Astrocyte (in vitro differentiated cells and primary cell): ENCODE measurements around the gene CRACR2A. TPM values are rescaled to one million over a fixed set of nuclear protein-coding genes. Genes with fewer than 3 reads are reported as not detected.

Source experiments
- DNase-seq: peaks from one replicate; pipeline ENCODE4 v3.0.0-alpha.2; 2010; ENCODE audit warnings: low read depth
- FAIRE-seq: peaks from 2 replicates; lab custom pipeline; 2011; peaks lifted over from hg19 to GRCh38; lab: Jason Lieb, UNC
- H2AFZ ChIP-seq: 2 replicates; pipeline ENCODE4 v1.6.0; 2012; ENCODE audit warnings: low read depth, low read length, inconsistent platforms
- H3K27ac ChIP-seq: 2 replicates; pipeline ENCODE4 v1.5.1; 2011; ENCODE audit warnings: low read depth, low read length, inconsistent platforms
- H3K27me3 ChIP-seq: 2 replicates; pipeline ENCODE4 v1.6.0; 2011; ENCODE audit warnings: low read length, inconsistent platforms; ENCODE audit not compliant: insufficient read depth
- H3K36me3 ChIP-seq: 2 replicates; pipeline ENCODE4 v1.5.1; 2011; ENCODE audit warnings: low read length, inconsistent platforms; ENCODE audit not compliant: insufficient read depth
- H3K4me1 ChIP-seq: 2 replicates; pipeline ENCODE4 v1.5.1; 2011; ENCODE audit warnings: low read length, inconsistent platforms; ENCODE audit not compliant: insufficient read depth
- H3K4me2 ChIP-seq: 2 replicates; pipeline ENCODE4 v1.6.0; 2012; ENCODE audit warnings: low read length, inconsistent platforms
- H3K4me3 ChIP-seq: 2 replicates; pipeline ENCODE4 v1.5.1; 2011; ENCODE audit warnings: low read depth, mild to moderate bottlenecking, low read length, inconsistent platforms; ENCODE audit not compliant: insufficient read depth
- H3K79me2 ChIP-seq: 2 replicates; pipeline ENCODE4 v1.6.0; 2012; ENCODE audit warnings: mild to moderate bottlenecking, low read length, inconsistent platforms; ENCODE audit not compliant: insufficient read depth
- H3K9ac ChIP-seq: 2 replicates; pipeline ENCODE4 v1.6.0; 2012; ENCODE audit warnings: mild to moderate bottlenecking, low read length, inconsistent platforms
- H3K9me3 ChIP-seq: 2 replicates; pipeline ENCODE4 v1.5.1; 2012; ENCODE audit warnings: low read depth, mild to moderate bottlenecking, low read length, inconsistent platforms; ENCODE audit not compliant: insufficient read depth
- H4K20me1 ChIP-seq: 2 replicates; pipeline ENCODE4 v1.6.0; 2012; ENCODE audit warnings: low read length, inconsistent platforms; ENCODE audit not compliant: insufficient read depth
- H3K27ac Mint-ChIP-seq: one replicate; pipeline ENCODE4 v1.8.0; 2021; ENCODE audit warnings: mild to moderate bottlenecking, mixed read lengths; ENCODE audit not compliant: unreplicated experiment
- H3K27me3 Mint-ChIP-seq: one replicate; pipeline ENCODE4 v1.8.0; 2021; ENCODE audit warnings: low read depth, mixed read lengths; ENCODE audit not compliant: unreplicated experiment
- H3K36me3 Mint-ChIP-seq: one replicate; pipeline ENCODE4 v1.8.0; 2021; ENCODE audit warnings: low read depth, mixed read lengths; ENCODE audit not compliant: unreplicated experiment
- H3K4me1 Mint-ChIP-seq: one replicate; pipeline ENCODE4 v1.8.0; 2021; ENCODE audit warnings: low read depth, mixed read lengths; ENCODE audit not compliant: unreplicated experiment
- H3K4me3 Mint-ChIP-seq: one replicate; pipeline ENCODE4 v1.8.0; 2021; ENCODE audit warnings: mild to moderate bottlenecking, moderate library complexity, mixed read lengths; ENCODE audit not compliant: unreplicated experiment
- H3K9me3 Mint-ChIP-seq: one replicate; pipeline ENCODE4 v1.8.0; 2021; ENCODE audit warnings: mild to moderate bottlenecking, mixed read lengths; ENCODE audit not compliant: unreplicated experiment
- EZH2 ChIP-seq: IDR thresholded peaks from 2 replicates; pipeline ENCODE4 v1.6.1; 2012; ENCODE audit warnings: mild to moderate bottlenecking, low read length, inconsistent platforms; ENCODE audit not compliant: insufficient read depth
- total RNA-seq: library from RNA; stranded (reverse); gene quantifications from 2 replicates; pipeline ENCODE4 v1.2.1, GENCODE V29; 2021
- TF ChIP-seq, protein P1 (sequence below): IDR thresholded peaks from 2 replicates; pipeline ENCODE4 v1.5.1; 2011; ENCODE audit warnings: low read depth, mild to moderate bottlenecking, inconsistent platforms, low read length, moderate library complexity; ENCODE audit not compliant: insufficient read depth

CRACR2A gene
- total RNA-seq, 1 donor from 2014 or later: 1.5 TPM

DNA sequence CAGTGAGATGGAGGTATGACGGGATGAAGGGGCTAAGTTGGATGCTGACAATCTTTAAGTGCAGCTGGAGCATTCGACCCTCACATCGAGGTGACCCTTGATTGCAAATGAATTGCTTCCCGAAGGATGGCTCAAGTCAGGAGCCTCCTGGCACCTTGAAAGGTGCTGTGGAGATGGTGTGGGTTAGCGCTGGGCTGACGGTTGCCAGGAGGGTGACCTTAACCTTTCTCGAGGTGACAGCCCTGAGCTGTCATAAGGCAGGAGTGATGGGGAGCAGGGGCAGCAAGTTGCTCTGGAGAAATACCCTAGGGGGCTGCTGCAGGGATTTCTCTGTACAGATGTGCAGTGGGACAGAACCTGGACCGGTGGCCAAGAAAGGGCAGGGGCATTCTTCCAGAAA is 122.8 kb downstream of the CRACR2A start:
- Histone ChIP-seq H3K4me1 (no peaks in the 10 kb centered on the region), H3K9me3 (no peaks in the 10 kb centered on the region), H2AFZ (no peak overlapping the region), H3K27ac (no peak overlapping the region), H3K27me3 (no peaks in the 10 kb centered on the region), H3K4me3 (no peak overlapping the region), H3K36me3 (no peaks in the 10 kb centered on the region), H3K9ac (no peak overlapping the region), H3K79me2 (no peaks in the 10 kb centered on the region), H3K4me2 (no peak overlapping the region), H4K20me1 (no peaks in the 10 kb centered on the region)
- Mint-ChIP-seq H3K36me3 (no peaks in the 10 kb centered on the region), H3K27me3 (peaks cover 66% of the 10 kb centered on the region), H3K4me3 (no peak overlapping the region), H3K4me1 (peaks cover 4% of the 10 kb centered on the region), H3K27ac (no peak overlapping the region), H3K9me3 (no peaks in the 10 kb centered on the region)
- FAIRE-seq: no peak
- DNase-seq: no peak
- TF ChIP-seq, protein P1, sequence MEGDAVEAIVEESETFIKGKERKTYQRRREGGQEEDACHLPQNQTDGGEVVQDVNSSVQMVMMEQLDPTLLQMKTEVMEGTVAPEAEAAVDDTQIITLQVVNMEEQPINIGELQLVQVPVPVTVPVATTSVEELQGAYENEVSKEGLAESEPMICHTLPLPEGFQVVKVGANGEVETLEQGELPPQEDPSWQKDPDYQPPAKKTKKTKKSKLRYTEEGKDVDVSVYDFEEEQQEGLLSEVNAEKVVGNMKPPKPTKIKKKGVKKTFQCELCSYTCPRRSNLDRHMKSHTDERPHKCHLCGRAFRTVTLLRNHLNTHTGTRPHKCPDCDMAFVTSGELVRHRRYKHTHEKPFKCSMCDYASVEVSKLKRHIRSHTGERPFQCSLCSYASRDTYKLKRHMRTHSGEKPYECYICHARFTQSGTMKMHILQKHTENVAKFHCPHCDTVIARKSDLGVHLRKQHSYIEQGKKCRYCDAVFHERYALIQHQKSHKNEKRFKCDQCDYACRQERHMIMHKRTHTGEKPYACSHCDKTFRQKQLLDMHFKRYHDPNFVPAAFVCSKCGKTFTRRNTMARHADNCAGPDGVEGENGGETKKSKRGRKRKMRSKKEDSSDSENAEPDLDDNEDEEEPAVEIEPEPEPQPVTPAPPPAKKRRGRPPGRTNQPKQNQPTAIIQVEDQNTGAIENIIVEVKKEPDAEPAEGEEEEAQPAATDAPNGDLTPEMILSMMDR: no peak
- TF ChIP-seq EZH2: no peak

DNA sequence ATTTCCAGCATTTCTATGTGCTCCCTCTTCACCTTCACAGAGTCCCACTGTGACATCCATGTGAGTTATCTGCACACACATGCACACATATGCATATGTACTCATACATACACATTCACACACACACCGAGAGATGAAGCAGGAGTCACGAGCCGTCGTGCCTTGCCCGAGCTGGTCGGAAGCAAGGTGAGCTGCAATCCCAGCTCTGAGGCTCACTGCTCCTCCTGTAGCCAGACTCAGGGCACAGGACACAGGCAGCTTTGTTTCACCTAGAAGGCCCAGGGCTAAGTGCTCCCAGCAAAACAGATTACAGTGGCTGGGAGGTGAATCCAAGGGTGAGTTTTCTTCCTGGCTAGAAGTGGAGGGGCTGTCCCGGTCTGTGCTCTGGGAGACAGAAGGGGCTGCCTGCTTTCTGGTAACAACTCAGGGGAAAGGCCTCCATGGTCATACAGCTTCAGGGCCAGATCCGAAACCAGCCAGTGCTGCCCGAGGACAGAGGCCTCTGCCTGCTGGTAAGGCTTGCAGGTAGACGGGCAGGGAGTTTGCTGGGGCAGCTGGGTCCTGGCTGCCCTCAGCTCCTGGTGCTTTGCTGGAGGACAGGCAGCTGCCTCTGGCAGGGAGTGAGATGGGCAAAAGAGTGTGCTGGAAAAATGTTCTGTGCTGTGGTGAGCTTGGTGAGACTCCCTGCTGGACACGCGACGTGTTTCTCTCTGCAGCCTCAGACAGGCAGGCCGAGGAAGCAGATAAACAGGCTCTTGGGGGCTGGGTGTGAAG is 123.7 kb downstream of the CRACR2A start:
- H3K4me2 ChIP-seq: no peak overlapping the region
- no peaks in the 10 kb centered on the region for H3K4me1 ChIP-seq
- Mint-ChIP-seq H3K9me3 (no peaks in the 10 kb centered on the region), H3K4me3 (no peak overlapping the region), H3K27me3 (peaks cover 70% of the 10 kb centered on the region), H3K4me1 (peaks cover 4% of the 10 kb centered on the region), H3K27ac (no peak overlapping the region), H3K36me3 (no peaks in the 10 kb centered on the region)
- no peaks in the 10 kb centered on the region for H3K79me2 ChIP-seq
- no peaks in the 10 kb centered on the region for H3K9me3 ChIP-seq
- FAIRE-seq (no peak), DNase-seq (no peak)
- H3K36me3 ChIP-seq: no peaks in the 10 kb centered on the region
- H3K9ac ChIP-seq: no peak overlapping the region
- H2AFZ ChIP-seq: no peak overlapping the region
- no peak overlapping the region for H3K27ac ChIP-seq
- TF ChIP-seq, protein P1: no peak
- TF ChIP-seq EZH2: no peak
- no peaks in the 10 kb centered on the region for H3K27me3 ChIP-seq
- H3K4me3 ChIP-seq: no peak overlapping the region
- no peaks in the 10 kb centered on the region for H4K20me1 ChIP-seq

DNA sequence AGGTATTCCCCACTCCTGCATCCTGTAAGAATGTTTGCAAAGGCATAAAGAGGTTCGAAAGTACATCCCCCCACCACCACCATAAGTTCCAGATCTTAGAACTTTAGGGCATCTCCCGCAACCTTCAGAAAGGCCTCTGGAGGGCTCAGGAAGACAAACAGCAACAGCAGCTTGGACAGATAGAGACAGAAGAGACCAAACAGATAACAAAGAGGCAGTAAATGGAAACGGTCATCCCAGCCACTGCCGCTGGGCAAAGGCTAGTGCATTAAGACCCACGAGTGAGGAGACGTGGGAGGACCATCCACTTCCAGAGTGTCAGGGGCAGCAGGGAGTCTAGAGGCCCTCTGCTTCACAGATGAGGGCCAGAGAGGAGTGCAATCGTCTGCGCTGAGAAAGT is 124.3 kb downstream of the CRACR2A start:
- no peak overlapping the region for H3K27ac Mint-ChIP-seq
- Histone ChIP-seq H4K20me1 (no peaks in the 10 kb centered on the region), H2AFZ (no peak overlapping the region), H3K27me3 (no peaks in the 10 kb centered on the region), H3K9me3 (no peaks in the 10 kb centered on the region), H3K4me1 (no peaks in the 10 kb centered on the region), H3K9ac (no peak overlapping the region), H3K4me3 (no peak overlapping the region), H3K36me3 (no peaks in the 10 kb centered on the region), H3K4me2 (no peak overlapping the region), H3K79me2 (no peaks in the 10 kb centered on the region), H3K27ac (no peak overlapping the region)
- FAIRE-seq (no peak), DNase-seq (no peak)
- H3K4me1 Mint-ChIP-seq: peaks cover 4% of the 10 kb centered on the region
- no peaks in the 10 kb centered on the region for H3K36me3 Mint-ChIP-seq
- no peak overlapping the region for H3K4me3 Mint-ChIP-seq
- TF ChIP-seq, protein P1: no peak
- TF ChIP-seq EZH2: no peak
- H3K9me3 Mint-ChIP-seq: no peaks in the 10 kb centered on the region
- H3K27me3 Mint-ChIP-seq: peaks cover 70% of the 10 kb centered on the region
